ENCODE results near the gene LBHD2.

The LBHD2 gene

GRCh38 chr14:103132381-103133209 is 48.6 kb downstream of the LBHD2 start:
- peaks cover 6% of the 10 kb centered on the region for H3K36me3 ChIP-seq (ENCODE audit: low read depth)
- TF ChIP-seq CTCF (IDR thresholded peaks at IDR 0.05; ENCODE audit: poor library complexity, severe bottlenecking): no peak
- H3K27me3 ChIP-seq (ENCODE audit: insufficient read depth, poor library complexity, severe bottlenecking): no peaks in the 10 kb centered on the region
- H3K27ac ChIP-seq (ENCODE audit: poor library complexity, severe bottlenecking): peak overlapping the region; percentile 94
- ATAC-seq (ENCODE audit: low read depth) (no peak), DNase-seq (ENCODE audit: low spot score) (peak; percentile 71)
- peaks cover 51% of the 10 kb centered on the region for H3K4me1 ChIP-seq (ENCODE audit: insufficient read depth, poor library complexity, severe bottlenecking)
- H3K9me3 ChIP-seq (ENCODE audit: severe bottlenecking): no peaks in the 10 kb centered on the region
- no peak overlapping the region for H3K4me3 ChIP-seq (ENCODE audit: severe bottlenecking)

GRCh38 chr14:103133210-103134140 is 49.5 kb downstream of the LBHD2 start:
- no peak for TF ChIP-seq CTCF (IDR thresholded peaks at IDR 0.05; ENCODE audit: poor library complexity, severe bottlenecking)
- Histone ChIP-seq H3K4me1 (ENCODE audit: insufficient read depth, poor library complexity, severe bottlenecking) (peaks cover 44% of the 10 kb centered on the region), H3K36me3 (ENCODE audit: low read depth) (peaks cover 6% of the 10 kb centered on the region), H3K27ac (ENCODE audit: poor library complexity, severe bottlenecking) (no peak overlapping the region), H3K4me3 (ENCODE audit: severe bottlenecking) (no peak overlapping the region), H3K27me3 (ENCODE audit: insufficient read depth, poor library complexity, severe bottlenecking) (no peaks in the 10 kb centered on the region), H3K9me3 (ENCODE audit: severe bottlenecking) (no peaks in the 10 kb centered on the region)
- peak; percentile 64 for DNase-seq (ENCODE audit: low spot score)
- ATAC-seq (ENCODE audit: low read depth): no peak

- Histone ChIP-seq H3K27ac (ENCODE audit: poor library complexity, severe bottlenecking) (no peak overlapping the region), H3K9me3 (ENCODE audit: severe bottlenecking) (no peaks in the 10 kb centered on the region), H3K4me3 (ENCODE audit: severe bottlenecking) (no peak overlapping the region), H3K4me1 (ENCODE audit: insufficient read depth, poor library complexity, severe bottlenecking) (peaks cover 35% of the 10 kb centered on the region), H3K36me3 (ENCODE audit: low read depth) (peaks cover 6% of the 10 kb centered on the region), H3K27me3 (ENCODE audit: insufficient read depth, poor library complexity, severe bottlenecking) (no peaks in the 10 kb centered on the region)
- DNase-seq (ENCODE audit: low spot score) (no peak), ATAC-seq (ENCODE audit: low read depth) (no peak)
- no peak for TF ChIP-seq CTCF (IDR thresholded peaks at IDR 0.05; ENCODE audit: poor library complexity, severe bottlenecking)
Measured at GRCh38 chr14:103134405-103134804, 50.4 kb downstream of the LBHD2 start.

GRCh38 chr14:103134919-103135318 is 50.9 kb downstream of the LBHD2 start:
- no peak overlapping the region for H3K27ac ChIP-seq (ENCODE audit: poor library complexity, severe bottlenecking)
- DNase-seq (ENCODE audit: low spot score): no peak
- no peaks in the 10 kb centered on the region for H3K9me3 ChIP-seq (ENCODE audit: severe bottlenecking)
- H3K36me3 ChIP-seq (ENCODE audit: low read depth): peaks cover 6% of the 10 kb centered on the region
- H3K4me3 ChIP-seq (ENCODE audit: severe bottlenecking): no peak overlapping the region
- TF ChIP-seq CTCF (IDR thresholded peaks at IDR 0.05; ENCODE audit: poor library complexity, severe bottlenecking): no peak
- H3K27me3 ChIP-seq (ENCODE audit: insufficient read depth, poor library complexity, severe bottlenecking): no peaks in the 10 kb centered on the region
- no peak for ATAC-seq (ENCODE audit: low read depth)
- H3K4me1 ChIP-seq (ENCODE audit: insufficient read depth, poor library complexity, severe bottlenecking): peaks cover 30% of the 10 kb centered on the region

Measured in RWPE2 (cell line).